ENCODE results near the gene TMEM54. TPM values are rescaled to one million over a fixed set of nuclear protein-coding genes. Genes with fewer than 3 reads are reported as not detected.
"Not testable (repeated sequence)": the region's sequence is repeated elsewhere in the genome, so short reads cannot be mapped to it uniquely, and the experiment has no call there.

The TMEM54 gene
- total RNA-seq, 1 donor from 2014 or later: 42.1 TPM

DNA sequence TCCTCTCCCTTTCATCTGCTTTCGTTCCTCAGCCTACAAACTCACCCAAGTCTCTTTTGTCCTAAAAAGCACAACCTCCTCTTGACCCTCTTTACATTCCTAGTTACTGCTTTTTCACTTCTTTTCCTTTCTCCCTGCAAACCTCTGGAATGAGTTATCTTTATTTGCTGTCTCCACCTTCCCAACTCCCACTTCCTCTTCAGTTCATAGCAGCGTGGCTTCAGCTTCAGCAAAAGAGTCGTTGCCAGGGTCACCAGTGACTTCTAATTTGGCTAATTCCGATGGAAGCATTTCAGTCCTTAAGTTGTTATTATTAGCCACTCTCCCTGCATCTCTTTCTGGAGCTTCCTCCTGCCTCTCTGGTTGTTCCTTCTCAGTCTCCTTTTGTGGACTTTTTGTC is 6.2 kb upstream of the TMEM54 start:
- no peak overlapping the region for H3K4me3 Mint-ChIP-seq
- peaks cover 15% of the 10 kb centered on the region for H3K27me3 Mint-ChIP-seq
- H3K9me3 Mint-ChIP-seq: no peaks in the 10 kb centered on the region
- H3K36me3 Mint-ChIP-seq: no peaks in the 10 kb centered on the region
- TF ChIP-seq, protein P1, sequence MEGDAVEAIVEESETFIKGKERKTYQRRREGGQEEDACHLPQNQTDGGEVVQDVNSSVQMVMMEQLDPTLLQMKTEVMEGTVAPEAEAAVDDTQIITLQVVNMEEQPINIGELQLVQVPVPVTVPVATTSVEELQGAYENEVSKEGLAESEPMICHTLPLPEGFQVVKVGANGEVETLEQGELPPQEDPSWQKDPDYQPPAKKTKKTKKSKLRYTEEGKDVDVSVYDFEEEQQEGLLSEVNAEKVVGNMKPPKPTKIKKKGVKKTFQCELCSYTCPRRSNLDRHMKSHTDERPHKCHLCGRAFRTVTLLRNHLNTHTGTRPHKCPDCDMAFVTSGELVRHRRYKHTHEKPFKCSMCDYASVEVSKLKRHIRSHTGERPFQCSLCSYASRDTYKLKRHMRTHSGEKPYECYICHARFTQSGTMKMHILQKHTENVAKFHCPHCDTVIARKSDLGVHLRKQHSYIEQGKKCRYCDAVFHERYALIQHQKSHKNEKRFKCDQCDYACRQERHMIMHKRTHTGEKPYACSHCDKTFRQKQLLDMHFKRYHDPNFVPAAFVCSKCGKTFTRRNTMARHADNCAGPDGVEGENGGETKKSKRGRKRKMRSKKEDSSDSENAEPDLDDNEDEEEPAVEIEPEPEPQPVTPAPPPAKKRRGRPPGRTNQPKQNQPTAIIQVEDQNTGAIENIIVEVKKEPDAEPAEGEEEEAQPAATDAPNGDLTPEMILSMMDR (conservative IDR thresholded peaks at IDR 0.05): no peak
- no peak for DNase-seq (ENCODE audit: extremely low spot score, unreplicated experiment)
- no peak overlapping the region for H3K27ac Mint-ChIP-seq
- H3K4me1 Mint-ChIP-seq (ENCODE audit: unreplicated experiment): no peaks in the 10 kb centered on the region

DNA sequence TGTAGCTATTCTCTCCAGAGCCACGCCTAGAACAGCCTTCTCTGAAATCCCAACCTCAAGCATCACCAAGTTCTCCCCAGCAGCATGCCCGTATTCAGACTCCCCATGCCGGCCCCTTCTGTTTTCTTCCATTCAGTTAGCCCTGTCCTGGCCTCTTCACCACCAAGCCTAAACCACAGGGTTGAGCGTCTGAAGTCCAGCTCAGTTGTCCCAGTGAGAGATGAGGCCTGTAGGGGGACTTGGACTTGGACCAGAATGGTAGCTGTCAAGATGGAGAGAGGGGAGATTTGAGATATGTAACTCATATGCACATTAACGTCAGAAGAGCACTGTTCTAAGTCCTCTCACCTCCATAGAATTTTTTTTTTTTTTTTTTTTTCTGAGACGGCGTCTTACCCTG is 5.5 kb upstream of the TMEM54 start:
- Mint-ChIP-seq H3K27ac (no peak overlapping the region), H3K27me3 (peaks cover 23% of the 10 kb centered on the region), H3K9me3 (no peaks in the 10 kb centered on the region), H3K4me3 (no peak overlapping the region), H3K36me3 (no peaks in the 10 kb centered on the region), H3K4me1 (ENCODE audit: unreplicated experiment) (no peaks in the 10 kb centered on the region)
- TF ChIP-seq, protein P1 (conservative IDR thresholded peaks at IDR 0.05): no peak
- DNase-seq (ENCODE audit: extremely low spot score, unreplicated experiment): no peak

DNA sequence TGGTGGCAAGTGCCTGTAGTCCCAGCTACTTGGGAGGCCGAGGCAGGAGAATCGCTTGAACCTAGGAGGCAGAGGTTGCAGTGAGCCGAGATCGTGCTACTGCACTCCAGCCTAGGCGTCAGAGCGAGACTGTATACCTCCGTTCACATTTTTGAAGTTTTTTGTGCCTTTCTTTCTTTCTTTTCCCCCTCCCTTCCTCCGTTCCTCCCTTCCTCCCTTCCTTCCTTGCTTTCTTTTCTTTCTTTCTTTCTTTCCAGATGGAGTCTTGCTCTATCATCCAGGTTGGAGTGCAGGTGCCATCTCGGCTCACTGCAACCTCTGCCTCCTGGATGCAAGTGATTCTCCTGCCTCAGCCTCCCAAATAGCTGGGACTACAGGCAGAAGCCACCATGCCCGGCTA is 4.4 kb upstream of the TMEM54 start:
- H3K4me1 Mint-ChIP-seq (ENCODE audit: unreplicated experiment); H3K36me3 Mint-ChIP-seq; DNase-seq (ENCODE audit: extremely low spot score, unreplicated experiment); H3K27ac Mint-ChIP-seq; H3K9me3 Mint-ChIP-seq; H3K4me3 Mint-ChIP-seq: not testable (repeated sequence)
- peaks cover 28% of the 10 kb centered on the region for H3K27me3 Mint-ChIP-seq

DNA sequence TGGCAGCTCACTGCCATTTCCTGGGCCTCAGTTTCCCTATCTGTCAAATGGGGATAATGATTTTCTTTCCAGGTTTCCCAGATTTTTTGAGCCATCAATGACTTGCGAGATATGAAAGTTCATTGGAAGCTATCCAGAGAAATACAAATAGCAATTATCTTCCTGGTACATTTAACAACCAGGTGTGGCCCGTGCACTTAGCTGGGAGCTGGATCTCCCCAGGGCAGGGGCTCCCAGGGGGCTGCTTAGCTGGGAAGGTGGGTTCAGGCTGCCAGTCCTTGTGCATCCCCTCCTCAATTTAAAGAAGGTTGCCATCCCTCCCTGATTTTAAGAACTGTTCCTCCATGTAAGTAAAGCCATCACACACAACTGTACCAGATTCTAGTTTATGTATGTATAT is 3.6 kb upstream of the TMEM54 start:
- TF ChIP-seq, protein P1 (conservative IDR thresholded peaks at IDR 0.05): no peak
- DNase-seq (ENCODE audit: extremely low spot score, unreplicated experiment): no peak
- H3K36me3 Mint-ChIP-seq: no peaks in the 10 kb centered on the region
- no peak overlapping the region for H3K27ac Mint-ChIP-seq
- H3K4me3 Mint-ChIP-seq: no peak overlapping the region
- H3K4me1 Mint-ChIP-seq (ENCODE audit: unreplicated experiment): no peaks in the 10 kb centered on the region
- no peaks in the 10 kb centered on the region for H3K9me3 Mint-ChIP-seq
- H3K27me3 Mint-ChIP-seq: peaks cover 36% of the 10 kb centered on the region

DNA sequence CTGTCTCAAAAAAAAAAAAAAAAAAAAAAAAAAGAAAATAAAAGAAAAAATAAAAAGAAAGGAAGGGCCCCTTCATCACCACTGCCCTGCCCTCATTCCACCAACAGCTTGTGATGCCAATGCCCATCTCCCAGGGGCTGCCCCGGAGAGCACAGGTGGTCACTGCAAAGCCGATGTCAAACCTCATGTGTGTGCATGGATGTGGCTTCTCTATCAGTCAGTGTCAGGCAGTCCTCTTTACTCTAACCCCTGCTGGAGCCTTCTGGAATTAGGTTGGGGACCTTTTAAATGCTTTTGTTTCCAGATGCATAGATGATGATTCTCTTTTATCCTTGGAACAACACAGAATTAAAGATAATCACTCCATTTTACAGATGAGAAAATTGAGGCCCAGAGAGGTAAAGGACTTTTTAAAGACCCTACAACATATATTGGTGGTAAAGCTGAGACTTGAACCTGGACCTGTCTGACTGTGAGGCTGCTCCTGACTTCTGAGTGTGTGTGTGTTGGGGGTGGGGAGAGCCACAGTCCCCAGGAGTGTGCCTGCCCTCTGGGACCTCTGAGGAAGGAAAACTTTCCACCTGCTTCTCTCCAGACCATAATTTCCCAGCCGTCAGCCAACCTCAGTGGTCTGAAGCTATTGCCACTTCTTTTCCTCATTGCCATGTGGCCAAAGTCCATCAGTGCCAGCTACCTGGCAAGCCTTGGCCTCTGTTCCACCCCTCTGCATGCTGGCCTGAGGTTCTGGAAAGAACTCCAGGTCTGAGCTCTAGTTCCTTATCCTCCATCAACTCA is 3.0 kb upstream of the TMEM54 start:
- H3K9me3 Mint-ChIP-seq: no peaks in the 10 kb centered on the region
- no peaks in the 10 kb centered on the region for H3K36me3 Mint-ChIP-seq
- DNase-seq (ENCODE audit: extremely low spot score, unreplicated experiment): no peak
- H3K27me3 Mint-ChIP-seq: peaks cover 41% of the 10 kb centered on the region
- TF ChIP-seq, protein P1 (conservative IDR thresholded peaks at IDR 0.05): no peak
- H3K4me1 Mint-ChIP-seq (ENCODE audit: unreplicated experiment): no peaks in the 10 kb centered on the region
- no peak overlapping the region for H3K4me3 Mint-ChIP-seq
- no peak overlapping the region for H3K27ac Mint-ChIP-seq

DNA sequence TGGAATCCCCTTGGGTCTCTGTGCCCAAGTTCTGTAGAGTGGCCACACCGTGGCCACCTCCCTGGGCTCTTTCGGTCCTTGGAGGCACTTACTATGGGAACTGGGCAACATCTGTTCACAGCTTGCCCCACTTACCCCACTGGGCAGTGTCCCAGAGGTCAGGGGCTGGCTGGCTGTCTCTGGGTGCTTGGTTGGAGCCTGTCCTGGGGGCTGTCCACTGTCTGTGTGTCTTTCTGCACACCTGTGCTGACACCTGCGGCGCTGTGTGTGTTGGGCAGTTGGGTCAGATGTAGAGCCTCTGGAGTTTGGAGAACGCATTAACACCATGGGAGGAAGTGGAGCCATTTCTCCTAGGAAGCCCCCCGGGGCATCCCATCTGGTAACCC is 1.3 kb upstream of the TMEM54 start:
- Mint-ChIP-seq H3K27me3 (peaks cover 51% of the 10 kb centered on the region), H3K4me1 (ENCODE audit: unreplicated experiment) (peaks cover under 1% of the 10 kb centered on the region)

More for the DNA sequence above, 1.3 kb upstream of the TMEM54 start:
- TF ChIP-seq, protein P1 (conservative IDR thresholded peaks at IDR 0.05): no peak
- no peaks in the 10 kb centered on the region for H3K9me3 Mint-ChIP-seq
- peak overlapping the region; percentile 81 for H3K4me3 Mint-ChIP-seq
- no peak for DNase-seq (ENCODE audit: extremely low spot score, unreplicated experiment)
- H3K36me3 Mint-ChIP-seq: no peaks in the 10 kb centered on the region
- peak overlapping the region; percentile 70 for H3K27ac Mint-ChIP-seq

All from type B pancreatic cell (in vitro differentiated cells).